Pancreas (tissue), 10 donors: Measurements from ENCODE around the gene BATF. TPM values are rescaled to one million over a fixed set of nuclear protein-coding genes. Genes with fewer than 3 reads are reported as not detected.

Experiments
- ATAC-seq, 4 donors: fragments of 200-7000 bp; cut with Tn5 transposase; one replicate each; pipeline versions ENCODE4 v1.8.0 to v1.9.1; 2020; ENCODE audit warnings: mild to moderate bottlenecking in 4 of 4, moderate library complexity in 4 of 4
- DNase-seq, 6 donors: peaks; one replicate each; pipeline ENCODE4 v3.0.0-alpha.2; 2020
- FAIRE-seq: peaks from 2 replicates; lab custom pipeline; 2012; peaks lifted over from hg19 to GRCh38; lab: Jason Lieb, UNC
- H3K27ac ChIP-seq, 4 donors: fragments of 200-600 bp; sonication (generic); 1 replicate in 3 of 4; 2 replicates in 1 of 4; pipeline versions ENCODE4 v1.5.0 to v1.8.0; 2020
- H3K27me3 ChIP-seq, 4 donors: fragments of 200-600 bp; one replicate each; pipeline ENCODE4 v1.8.0; 2021
- H3K36me3 ChIP-seq, 3 donors: fragments of 200-600 bp; sonication (generic) in 1 of 3; one replicate each; pipeline versions ENCODE4 v1.5.0 to v1.8.0; 2020 to 2021
- H3K4me1 ChIP-seq, 3 donors: fragments of 200-600 bp; one replicate each; pipeline ENCODE4 v1.8.0; 2021
- H3K4me3 ChIP-seq, 4 donors: fragments of 200-600 bp; sonication (generic) in 2 of 4; one replicate each; pipeline versions ENCODE4 v1.5.0 to v1.8.0; 2020 to 2021
- H3K9me3 ChIP-seq, 4 donors: fragments of 200-600 bp; one replicate each; pipeline ENCODE4 v1.8.0; 2021
- WGBS, 2 donors: extraction: QIAGEN DNeasy Blood & Tissue Kit; methylation state at CpG; one replicate each; pipeline ENCODE4 v1.1.7; 2013; 5-methylcytosine and 5-hydroxymethylcytosine counted together
- intact Hi-C, 3 donors: fragments of 100-400 bp; cut with DNase I; formaldehyde crosslinking; loops; one replicate each; pipeline versions ENCODE4 v1.11.1 to v1.14.2; 2022
- polyA plus RNA-seq, 2 donors: library from polyadenylated mRNA; stranded (reverse); fragments of 200-250 nt; gene quantifications; one replicate each; pipeline ENCODE4 v1.2.3, GENCODE V29; 2013
- total RNA-seq, 6 donors: library from RNA; stranded (reverse); fragmentation: NEBNext Ultra II Directional in 4 of 6; extraction: Animal tissue kit (Norgen Biotek cat#: 25700) in 4 of 6; gene quantifications; one replicate each; pipeline versions ENCODE4 v1.2.1 to v1.2.4, GENCODE V29; 2021 to 2023
- TF ChIP-seq, protein P1 (sequence below), 4 donors: fragments of 200-600 bp; sonication (generic) in 3 of 4; IDR thresholded peaks; one replicate each; pipeline versions ENCODE4 v1.5.0 to v1.8.0; 2021; ENCODE audit warnings: antibody characterized with exemption in 4 of 4
- donor health status: healthy with polysubstance abuse.
- donor health status: DM: no; HTN: no; CAD: no; lungs with moderate emphysema.
- donor health status: DM: no; HTN: no; CAD: no.
- donor health status: control.
- donor health status: control.
- donor health status: Bipolar disorder and iron deficiency.
- donor health status: DM: yes; HTN: yes; CAD: no.
- donor health status: DM: no; HTN: no; CAD: no.
- donor health status: DM: no; HTN: no; CAD: no.
- donor health status: DM: yes; HTN: yes; CAD: no.

BATF gene
- total and polyA plus RNA-seq, 8 donors: 0.28 to 1.7 (median 0.98) TPM; not detected in 1

GRCh38 chr14:75543786-75544185, 21.5 kb downstream of the BATF start:
- DNase-seq (no peak), FAIRE-seq (no peak), ATAC-seq (no peak)
- intact Hi-C loops: no loop called here
- H3K4me3 ChIP-seq: no peak overlapping the region
- peak overlapping the region in 1 of 4 donors; percentile 55 for H3K27ac ChIP-seq
- no peaks in the 10 kb centered on the region for H3K36me3 ChIP-seq
- TF ChIP-seq, protein P1, sequence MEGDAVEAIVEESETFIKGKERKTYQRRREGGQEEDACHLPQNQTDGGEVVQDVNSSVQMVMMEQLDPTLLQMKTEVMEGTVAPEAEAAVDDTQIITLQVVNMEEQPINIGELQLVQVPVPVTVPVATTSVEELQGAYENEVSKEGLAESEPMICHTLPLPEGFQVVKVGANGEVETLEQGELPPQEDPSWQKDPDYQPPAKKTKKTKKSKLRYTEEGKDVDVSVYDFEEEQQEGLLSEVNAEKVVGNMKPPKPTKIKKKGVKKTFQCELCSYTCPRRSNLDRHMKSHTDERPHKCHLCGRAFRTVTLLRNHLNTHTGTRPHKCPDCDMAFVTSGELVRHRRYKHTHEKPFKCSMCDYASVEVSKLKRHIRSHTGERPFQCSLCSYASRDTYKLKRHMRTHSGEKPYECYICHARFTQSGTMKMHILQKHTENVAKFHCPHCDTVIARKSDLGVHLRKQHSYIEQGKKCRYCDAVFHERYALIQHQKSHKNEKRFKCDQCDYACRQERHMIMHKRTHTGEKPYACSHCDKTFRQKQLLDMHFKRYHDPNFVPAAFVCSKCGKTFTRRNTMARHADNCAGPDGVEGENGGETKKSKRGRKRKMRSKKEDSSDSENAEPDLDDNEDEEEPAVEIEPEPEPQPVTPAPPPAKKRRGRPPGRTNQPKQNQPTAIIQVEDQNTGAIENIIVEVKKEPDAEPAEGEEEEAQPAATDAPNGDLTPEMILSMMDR (IDR thresholded peaks at IDR 0.05): no peak
- H3K9me3 ChIP-seq: no peaks in the 10 kb centered on the region
- peaks cover 0 to 4% (median 0%) of the 10 kb centered on the region in 3 donors for H3K4me1 ChIP-seq
- H3K27me3 ChIP-seq: no peaks in the 10 kb centered on the region
- WGBS, 2 donors: 85 to 97% methylated on average over 2 of the region's 2 CpGs

DNA sequence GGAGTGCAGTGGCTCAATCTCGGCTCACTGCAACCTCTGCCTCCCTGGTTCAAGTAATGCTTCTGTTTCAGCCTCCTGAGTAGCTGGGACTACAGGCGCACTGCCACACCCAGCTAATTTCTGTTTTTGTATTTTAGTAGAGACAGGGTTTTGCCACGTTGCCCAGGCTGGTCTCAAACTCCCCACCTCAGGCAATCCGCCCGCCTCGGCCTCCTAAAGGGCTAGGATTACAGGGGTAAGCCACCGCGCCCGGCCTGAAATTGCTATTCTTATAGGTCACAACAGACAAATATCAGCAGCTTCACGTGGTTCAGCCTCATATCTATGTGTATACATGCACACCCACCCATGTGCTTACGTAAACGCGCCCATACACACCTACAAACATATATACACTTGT, 23.6 kb downstream of the BATF start:
- ATAC-seq: no peak
- FAIRE-seq: no peak
- TF ChIP-seq, protein P1 (IDR thresholded peaks at IDR 0.05): no peak
- Histone ChIP-seq H3K4me3 (no peak overlapping the region), H3K4me1 (peaks cover 0 to 4% (median 0%) of the 10 kb centered on the region in 3 donors), H3K9me3 (no peaks in the 10 kb centered on the region), H3K36me3 (no peaks in the 10 kb centered on the region), H3K27me3 (no peaks in the 10 kb centered on the region), H3K27ac (no peak overlapping the region)
- 82 to 89% methylated on average over 13 of the region's 13 CpGs for WGBS, 2 donors
- DNase-seq: no peak
- intact Hi-C loops: no loop called here

GRCh38 chr14:75547552-75548250, 25.4 kb downstream of the BATF start:
- no peak for ATAC-seq
- no peak for FAIRE-seq
- DNase-seq: no peak
- TF ChIP-seq, protein P1 (IDR thresholded peaks at IDR 0.05): no peak
- peaks cover 0 to 4% (median 0%) of the 10 kb centered on the region in 3 donors for H3K4me1 ChIP-seq
- no peak overlapping the region for H3K27ac ChIP-seq
- no peaks in the 10 kb centered on the region for H3K27me3 ChIP-seq
- no peaks in the 10 kb centered on the region for H3K9me3 ChIP-seq
- intact Hi-C loops: no loop called here
- WGBS, 2 donors: 86 to 93% methylated on average over 11 of the region's 11 CpGs
- H3K4me3 ChIP-seq: no peak overlapping the region
- no peaks in the 10 kb centered on the region for H3K36me3 ChIP-seq

DNA sequence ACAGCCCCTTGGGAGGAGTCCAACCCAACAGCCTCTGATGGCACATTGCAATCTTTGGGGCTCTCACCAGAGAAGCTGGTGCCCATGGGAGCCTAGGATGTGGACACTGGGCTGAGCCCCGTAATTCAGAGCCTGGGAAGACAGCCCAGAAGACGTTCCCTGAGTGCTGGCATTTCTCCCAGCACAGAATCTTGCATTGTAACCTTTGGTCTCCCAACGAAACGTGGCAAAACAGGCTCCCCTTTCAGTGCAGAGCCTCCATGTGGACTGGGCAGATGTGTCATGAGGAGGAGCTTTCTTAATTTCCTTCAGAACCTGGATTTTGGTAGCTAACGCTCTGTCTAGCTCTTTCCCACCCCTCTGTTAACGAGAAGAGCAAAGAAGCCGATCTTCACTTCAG, 26.3 kb downstream of the BATF start:
- ATAC-seq (peak in 3 of 4 donors; percentile 32 to 54 (median 48)), DNase-seq (no peak), FAIRE-seq (no peak)
- Histone ChIP-seq H3K27me3 (no peaks in the 10 kb centered on the region), H3K36me3 (no peaks in the 10 kb centered on the region), H3K9me3 (no peaks in the 10 kb centered on the region), H3K4me3 (no peak overlapping the region), H3K27ac (no peak overlapping the region), H3K4me1 (peaks cover 0 to 3% (median 0%) of the 10 kb centered on the region in 3 donors)
- intact Hi-C loops: no loop called here
- TF ChIP-seq, protein P1 (IDR thresholded peaks at IDR 0.05): no peak
- 37 to 39% methylated on average over 7 of the region's 7 CpGs for WGBS, 2 donors

DNA sequence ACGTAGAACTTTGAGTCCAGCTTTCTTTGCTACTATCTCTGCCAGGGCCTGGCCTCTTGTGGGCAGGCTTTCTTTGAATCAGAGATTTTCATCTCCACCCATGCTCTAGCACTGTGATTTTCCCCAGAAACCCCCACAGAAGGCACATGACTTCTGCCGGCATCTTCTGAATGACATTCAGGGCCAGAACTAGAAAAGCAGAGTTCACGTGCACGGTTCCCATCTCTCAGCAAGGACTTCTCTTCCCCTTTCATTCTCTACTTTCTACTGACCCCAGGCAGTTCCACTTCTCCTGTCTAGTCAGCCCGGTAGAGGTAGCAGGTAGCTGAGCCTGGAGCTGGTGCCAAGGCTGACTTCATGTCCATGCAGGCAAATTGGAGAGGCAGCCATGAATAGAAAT, 26.9 kb downstream of the BATF start:
- peak in 1 of 4 donors; percentile 33 for ATAC-seq
- WGBS, 2 donors: 83 to 90% methylated on average over 5 of the region's 5 CpGs
- TF ChIP-seq, protein P1 (IDR thresholded peaks at IDR 0.05): no peak
- intact Hi-C loops: no loop called here
- FAIRE-seq: no peak
- no peak for DNase-seq
- Histone ChIP-seq H3K27me3 (no peaks in the 10 kb centered on the region), H3K27ac (no peak overlapping the region), H3K36me3 (no peaks in the 10 kb centered on the region), H3K4me1 (no peaks in the 10 kb centered on the region), H3K4me3 (no peak overlapping the region), H3K9me3 (no peaks in the 10 kb centered on the region)
